Measurements from ENCODE around the gene BNC1.

Gene BNC1

GRCh38 chr15:83299462-83299861, 15.0 kb upstream of the BNC1 start:
- in situ Hi-C loops (cut with HindIII; ENCODE audit: low sequenced_read_pairs): no loop called here

- in situ Hi-C loops (cut with HindIII; ENCODE audit: low sequenced_read_pairs): no loop called here
These were observed 11.0 kb upstream of the BNC1 start for GRCh38 chr15:83295417-83295816.

GRCh38 chr15:83293201-83293600, 8.7 kb upstream of the BNC1 start:
- in situ Hi-C loops (cut with HindIII; ENCODE audit: low sequenced_read_pairs): no loop called here

- in situ Hi-C loops (cut with HindIII; ENCODE audit: low sequenced_read_pairs): no loop called here
These were observed 7.9 kb upstream of the BNC1 start for GRCh38 chr15:83292317-83292716.

GRCh38 chr15:83290236-83290635, 5.8 kb upstream of the BNC1 start:
- in situ Hi-C loops (cut with HindIII; ENCODE audit: low sequenced_read_pairs): no loop called here

GRCh38 chr15:83289160-83289559, 4.7 kb upstream of the BNC1 start:
- in situ Hi-C loops (cut with HindIII; ENCODE audit: low sequenced_read_pairs): no loop called here

GRCh38 chr15:83288381-83288801, 3.9 kb upstream of the BNC1 start:
- in situ Hi-C loops (cut with HindIII; ENCODE audit: low sequenced_read_pairs): no loop called here

- in situ Hi-C loops (cut with HindIII; ENCODE audit: low sequenced_read_pairs): no loop called here
These were observed 3.1 kb upstream of the BNC1 start for GRCh38 chr15:83287541-83288027.

- in situ Hi-C loops (cut with HindIII; ENCODE audit: low sequenced_read_pairs): no loop called here
These were observed 1.6 kb upstream of the BNC1 start for GRCh38 chr15:83285979-83286553.

- in situ Hi-C loops (cut with HindIII; ENCODE audit: low sequenced_read_pairs): no loop called here
These were observed 967 bp upstream of the BNC1 start for GRCh38 chr15:83285284-83285978.

- in situ Hi-C loops (cut with HindIII; ENCODE audit: low sequenced_read_pairs): no loop called here
These were observed 478 bp downstream of the BNC1 start for GRCh38 chr15:83283813-83284558.

- in situ Hi-C loops (cut with HindIII; ENCODE audit: low sequenced_read_pairs): no loop called here
These were observed 1.2 kb downstream of the BNC1 start for GRCh38 chr15:83283138-83283812.

GRCh38 chr15:83282776-83283137, 1.7 kb downstream of the BNC1 start:
- in situ Hi-C loops (cut with HindIII; ENCODE audit: low sequenced_read_pairs): no loop called here

GRCh38 chr15:83282141-83282540, 2.3 kb downstream of the BNC1 start:
- in situ Hi-C loops (cut with HindIII; ENCODE audit: low sequenced_read_pairs): no loop called here

- in situ Hi-C loops (cut with HindIII; ENCODE audit: low sequenced_read_pairs): no loop called here
These were observed 6.3 kb downstream of the BNC1 start for GRCh38 chr15:83278191-83278590.

- in situ Hi-C loops (cut with HindIII; ENCODE audit: low sequenced_read_pairs): no loop called here
These were observed 7.8 kb downstream of the BNC1 start for GRCh38 chr15:83276661-83277060.

GRCh38 chr15:83275412-83275811, 9.1 kb downstream of the BNC1 start:
- in situ Hi-C loops (cut with HindIII; ENCODE audit: low sequenced_read_pairs): no loop called here

- in situ Hi-C loops (cut with HindIII; ENCODE audit: low sequenced_read_pairs): loop anchor here (25.0 kb wide), 1 partner anchor 292 kb away; no protein-coding TSS in a partner anchor
These were observed 14.3 kb downstream of the BNC1 start for GRCh38 chr15:83270176-83270575.

- in situ Hi-C loops (cut with HindIII; ENCODE audit: low sequenced_read_pairs): loop anchor here (5.0 to 25.0 kb wide), 2 partner anchors 79 to 294 kb away; no protein-coding TSS in a partner anchor
These were observed 16.3 kb downstream of the BNC1 start for GRCh38 chr15:83268147-83268546.

GRCh38 chr15:83262594-83263315, 21.7 kb downstream of the BNC1 start:
- in situ Hi-C loops (cut with HindIII; ENCODE audit: low sequenced_read_pairs): loop anchor here (25.0 kb wide), 1 partner anchor 300 kb away; no protein-coding TSS in a partner anchor

Data from endothelial cell of hepatic sinusoid (primary cell).